ENCODE measurements around the gene CFAP221. TPM values are rescaled to one million over a fixed set of nuclear protein-coding genes. Genes with fewer than 3 reads are reported as not detected.

CFAP221 gene
- total RNA-seq, 1 donor from 2014 or later: 33.9 TPM

GRCh38 chr2:119693967-119694366, 149.7 kb downstream of the CFAP221 start:
- DNase-seq (no peak), ATAC-seq (no peak)
- no peak overlapping the region for H3K27ac ChIP-seq
- TF ChIP-seq, protein P1, sequence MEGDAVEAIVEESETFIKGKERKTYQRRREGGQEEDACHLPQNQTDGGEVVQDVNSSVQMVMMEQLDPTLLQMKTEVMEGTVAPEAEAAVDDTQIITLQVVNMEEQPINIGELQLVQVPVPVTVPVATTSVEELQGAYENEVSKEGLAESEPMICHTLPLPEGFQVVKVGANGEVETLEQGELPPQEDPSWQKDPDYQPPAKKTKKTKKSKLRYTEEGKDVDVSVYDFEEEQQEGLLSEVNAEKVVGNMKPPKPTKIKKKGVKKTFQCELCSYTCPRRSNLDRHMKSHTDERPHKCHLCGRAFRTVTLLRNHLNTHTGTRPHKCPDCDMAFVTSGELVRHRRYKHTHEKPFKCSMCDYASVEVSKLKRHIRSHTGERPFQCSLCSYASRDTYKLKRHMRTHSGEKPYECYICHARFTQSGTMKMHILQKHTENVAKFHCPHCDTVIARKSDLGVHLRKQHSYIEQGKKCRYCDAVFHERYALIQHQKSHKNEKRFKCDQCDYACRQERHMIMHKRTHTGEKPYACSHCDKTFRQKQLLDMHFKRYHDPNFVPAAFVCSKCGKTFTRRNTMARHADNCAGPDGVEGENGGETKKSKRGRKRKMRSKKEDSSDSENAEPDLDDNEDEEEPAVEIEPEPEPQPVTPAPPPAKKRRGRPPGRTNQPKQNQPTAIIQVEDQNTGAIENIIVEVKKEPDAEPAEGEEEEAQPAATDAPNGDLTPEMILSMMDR (IDR thresholded peaks at IDR 0.05): no peak
- peaks cover 16% of the 10 kb centered on the region for H3K4me1 ChIP-seq
- H3K9me3 ChIP-seq: no peaks in the 10 kb centered on the region
- no peak overlapping the region for H3K4me3 ChIP-seq
- intact Hi-C loops (cut with DNase I): no loop called here
- H3K27me3 ChIP-seq (ENCODE audit: low read depth): no peaks in the 10 kb centered on the region
- peaks cover 8% of the 10 kb centered on the region for H3K36me3 ChIP-seq

DNA sequence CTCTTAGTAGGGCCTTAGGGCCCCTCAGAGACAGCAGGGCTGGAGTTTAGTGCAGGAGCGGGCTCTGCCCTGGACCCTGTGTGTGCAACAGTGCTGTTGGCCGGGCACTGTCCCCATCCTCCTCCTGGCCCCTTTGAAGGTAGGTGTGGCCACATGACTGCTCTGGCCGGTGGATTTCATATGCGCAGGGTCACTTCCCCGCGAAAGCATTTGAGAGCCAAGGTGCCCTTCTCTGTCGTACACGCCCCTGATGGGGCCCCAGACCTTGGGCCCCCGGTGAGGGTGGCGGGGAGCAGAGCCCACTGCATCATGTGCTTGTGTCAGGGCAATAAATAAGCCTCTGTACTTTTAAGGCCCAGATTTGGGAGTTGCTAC, 150.2 kb downstream of the CFAP221 start:
- H3K27me3 ChIP-seq (ENCODE audit: low read depth): no peaks in the 10 kb centered on the region
- ATAC-seq (peak; percentile 30 to 50), DNase-seq (no peak)
- H3K4me1 ChIP-seq: peaks cover 16% of the 10 kb centered on the region
- TF ChIP-seq, protein P1 (IDR thresholded peaks at IDR 0.05): no peak
- H3K27ac ChIP-seq: peak overlapping the region; percentile 60
- peaks cover 5% of the 10 kb centered on the region for H3K36me3 ChIP-seq
- no peaks in the 10 kb centered on the region for H3K9me3 ChIP-seq
- intact Hi-C loops (cut with DNase I): no loop called here
- no peak overlapping the region for H3K4me3 ChIP-seq

GRCh38 chr2:119694845-119695521, 150.7 kb downstream of the CFAP221 start:
- H3K9me3 ChIP-seq: no peaks in the 10 kb centered on the region
- DNase-seq (no peak), ATAC-seq (peak; percentile 77 to 86)
- H3K27ac ChIP-seq: peak overlapping the region; percentile 60
- intact Hi-C loops (cut with DNase I): no loop called here
- H3K36me3 ChIP-seq: no peaks in the 10 kb centered on the region
- no peaks in the 10 kb centered on the region for H3K27me3 ChIP-seq (ENCODE audit: low read depth)
- TF ChIP-seq, protein P1 (IDR thresholded peaks at IDR 0.05): no peak
- peak overlapping the region; percentile 12 for H3K4me3 ChIP-seq
- peaks cover 16% of the 10 kb centered on the region for H3K4me1 ChIP-seq

- Histone ChIP-seq H3K27ac (no peak overlapping the region), H3K4me1 (peaks cover 16% of the 10 kb centered on the region)
These were observed 151.8 kb downstream of the CFAP221 start for GRCh38 chr2:119696005-119696404.

DNA sequence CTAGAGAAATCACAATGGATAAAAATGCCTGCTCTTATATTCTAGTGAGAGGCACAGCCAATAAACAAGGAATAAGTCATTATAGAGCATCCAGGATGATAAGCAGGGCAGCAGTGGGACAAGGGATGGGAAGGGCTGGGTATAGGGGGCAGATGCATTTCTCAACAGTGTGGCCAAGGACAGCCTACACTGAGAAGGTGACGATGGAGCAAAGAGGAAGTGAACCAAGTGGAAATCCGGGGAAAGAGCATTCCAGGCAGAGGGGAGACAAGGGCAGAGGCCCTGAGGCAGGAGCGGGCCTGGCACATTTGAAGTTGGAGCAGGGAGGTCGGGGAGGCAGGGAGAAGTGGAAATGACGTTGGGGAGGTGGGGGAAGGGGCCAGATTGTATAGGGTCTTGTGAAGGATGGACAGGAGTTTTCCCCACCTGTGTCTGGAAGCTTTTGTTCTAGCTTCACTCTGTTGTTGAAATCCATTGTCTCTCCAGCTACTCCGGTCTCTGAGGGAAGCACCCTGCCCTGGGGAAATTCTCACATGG, 152.3 kb downstream of the CFAP221 start:
- intact Hi-C loops (cut with DNase I): no loop called here
- Histone ChIP-seq H3K36me3 (no peaks in the 10 kb centered on the region), H3K4me3 (no peak overlapping the region), H3K27ac (no peak overlapping the region), H3K27me3 (ENCODE audit: low read depth) (no peaks in the 10 kb centered on the region), H3K4me1 (peaks cover 16% of the 10 kb centered on the region), H3K9me3 (no peaks in the 10 kb centered on the region)
- DNase-seq (no peak), ATAC-seq (no peak)
- TF ChIP-seq, protein P1 (IDR thresholded peaks at IDR 0.05): no peak

More at GRCh38 chr2:119696005-119696404, 151.8 kb downstream of the CFAP221 start:
- DNase-seq (no peak), ATAC-seq (no peak)
- Histone ChIP-seq H3K27me3 (ENCODE audit: low read depth) (no peaks in the 10 kb centered on the region), H3K36me3 (no peaks in the 10 kb centered on the region), H3K4me3 (no peak overlapping the region), H3K9me3 (no peaks in the 10 kb centered on the region)
- intact Hi-C loops (cut with DNase I): no loop called here
- TF ChIP-seq, protein P1 (IDR thresholded peaks at IDR 0.05): no peak

Data from lower lobe of right lung (tissue), 2 donors.